AG04450 (cell line): ENCODE data around the gene NOL4L. TPM values are rescaled to one million over a fixed set of nuclear protein-coding genes. Genes with fewer than 3 reads are reported as not detected.

Experiments
- CTCF ChIA-PET: fragments of 300-600, 350-600 bp; formaldehyde crosslinking; extraction: SDS; loops from one replicate; lab custom pipeline; 2022; ENCODE audit warnings: antibody characterized with exemption, inconsistent platforms; lab: Charles Lee
- POLR2A ChIA-PET: fragments of 350-600 bp; formaldehyde crosslinking; extraction: SDS; loops from one replicate; lab custom pipeline; 2021; ENCODE audit warnings: antibody characterized with exemption, inconsistent platforms; lab: Yijun Ruan, JAX
- DNase-seq: peaks from one replicate; pipeline ENCODE4 v3.0.0-alpha.2; 2011; ENCODE audit warnings: low read depth, low spot score
- H3K27ac ChIP-seq: one replicate; pipeline ENCODE4 v1.5.1; 2012; ENCODE audit warnings: low read depth, low read length, control low read depth
- H3K27me3 ChIP-seq: one replicate; pipeline ENCODE4 v1.6.0; 2012; ENCODE audit warnings: low read length; ENCODE audit not compliant: control insufficient read depth, insufficient read depth
- H3K4me3 ChIP-seq: 2 replicates; pipeline ENCODE4 v1.5.1; 2011; ENCODE audit warnings: mild to moderate bottlenecking, low read depth, low read length, control low read depth
- H3K9me3 ChIP-seq: 2 replicates; pipeline ENCODE4 v1.5.1; 2012; ENCODE audit warnings: low read length; ENCODE audit not compliant: control insufficient read depth, insufficient read depth
- polyA plus RNA-seq: library from polyadenylated mRNA; depleted of rRNA; stranded (reverse); fragments of >200 nt; gene quantifications from 2 replicates; pipeline ENCODE4 v1.2.3, GENCODE V29; 2011
- TF ChIP-seq, protein P1 (sequence below): IDR thresholded peaks from 2 replicates; pipeline ENCODE4 v1.5.1; 2011; ENCODE audit warnings: low read depth, low read length, control low read depth, inconsistent platforms

NOL4L gene
- polyA plus RNA-seq, 1 experiment, result 6.7 TPM

DNA sequence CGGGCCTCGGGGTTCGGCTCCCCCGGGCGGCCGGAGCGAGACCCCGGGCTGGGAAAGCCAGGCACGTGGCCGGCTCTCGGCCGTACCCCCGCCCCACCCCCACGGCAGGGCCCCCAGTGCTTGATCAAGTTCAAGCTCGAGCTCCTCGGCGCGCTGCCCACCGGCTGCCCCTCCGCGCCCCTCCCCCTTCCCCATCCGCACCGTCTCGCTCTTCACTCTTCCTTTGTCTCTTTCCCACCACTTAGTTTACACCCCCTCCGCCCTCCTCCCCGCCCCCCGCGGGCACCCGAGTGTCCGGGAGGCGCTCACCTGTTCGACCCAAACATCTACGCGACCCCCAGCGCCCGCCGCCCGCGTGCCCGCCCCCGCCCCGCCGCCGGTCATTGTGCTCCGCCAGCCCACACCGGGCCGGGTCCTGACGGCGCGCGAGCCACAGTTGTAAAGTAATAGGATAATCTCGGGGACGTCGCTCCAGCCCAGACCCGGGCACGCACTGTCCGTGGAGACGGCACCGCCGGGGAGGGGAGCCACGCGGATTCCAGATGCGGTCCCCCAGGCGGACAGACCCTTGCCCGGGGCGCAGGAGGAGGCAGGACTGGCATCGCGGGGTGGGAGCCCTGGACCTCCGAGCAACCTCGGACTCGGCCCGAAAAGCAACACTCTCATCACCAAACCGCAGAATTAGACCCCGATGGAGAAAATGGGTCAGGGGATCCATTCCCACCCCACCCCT, 100.7 kb downstream of the NOL4L start:
- peak overlapping the region; percentile 61 for H3K27ac ChIP-seq
- ChIA-PET POLR2A (interaction anchor here (0.6 to 2.1 kb wide), 3 partner anchors 9 to 361 kb away, joined by 6 to 14 read pairs (median 10); no protein-coding TSS in a partner anchor), CTCF (interaction anchor here (0.5 to 2.5 kb wide), 13 partner anchors 10 to 727 kb away, joined by 3 to 15 read pairs (median 4); no protein-coding TSS in a partner anchor)
- H3K4me3 ChIP-seq, result peak overlapping the region; percentile 69
- H3K9me3 ChIP-seq, result no peaks in the 10 kb centered on the region; the same call in none of the 2 replicates
- peaks cover 2% of the 10 kb centered on the region for H3K27me3 ChIP-seq
- TF ChIP-seq, protein P1, sequence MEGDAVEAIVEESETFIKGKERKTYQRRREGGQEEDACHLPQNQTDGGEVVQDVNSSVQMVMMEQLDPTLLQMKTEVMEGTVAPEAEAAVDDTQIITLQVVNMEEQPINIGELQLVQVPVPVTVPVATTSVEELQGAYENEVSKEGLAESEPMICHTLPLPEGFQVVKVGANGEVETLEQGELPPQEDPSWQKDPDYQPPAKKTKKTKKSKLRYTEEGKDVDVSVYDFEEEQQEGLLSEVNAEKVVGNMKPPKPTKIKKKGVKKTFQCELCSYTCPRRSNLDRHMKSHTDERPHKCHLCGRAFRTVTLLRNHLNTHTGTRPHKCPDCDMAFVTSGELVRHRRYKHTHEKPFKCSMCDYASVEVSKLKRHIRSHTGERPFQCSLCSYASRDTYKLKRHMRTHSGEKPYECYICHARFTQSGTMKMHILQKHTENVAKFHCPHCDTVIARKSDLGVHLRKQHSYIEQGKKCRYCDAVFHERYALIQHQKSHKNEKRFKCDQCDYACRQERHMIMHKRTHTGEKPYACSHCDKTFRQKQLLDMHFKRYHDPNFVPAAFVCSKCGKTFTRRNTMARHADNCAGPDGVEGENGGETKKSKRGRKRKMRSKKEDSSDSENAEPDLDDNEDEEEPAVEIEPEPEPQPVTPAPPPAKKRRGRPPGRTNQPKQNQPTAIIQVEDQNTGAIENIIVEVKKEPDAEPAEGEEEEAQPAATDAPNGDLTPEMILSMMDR, result no peak
- no peak for DNase-seq

DNA sequence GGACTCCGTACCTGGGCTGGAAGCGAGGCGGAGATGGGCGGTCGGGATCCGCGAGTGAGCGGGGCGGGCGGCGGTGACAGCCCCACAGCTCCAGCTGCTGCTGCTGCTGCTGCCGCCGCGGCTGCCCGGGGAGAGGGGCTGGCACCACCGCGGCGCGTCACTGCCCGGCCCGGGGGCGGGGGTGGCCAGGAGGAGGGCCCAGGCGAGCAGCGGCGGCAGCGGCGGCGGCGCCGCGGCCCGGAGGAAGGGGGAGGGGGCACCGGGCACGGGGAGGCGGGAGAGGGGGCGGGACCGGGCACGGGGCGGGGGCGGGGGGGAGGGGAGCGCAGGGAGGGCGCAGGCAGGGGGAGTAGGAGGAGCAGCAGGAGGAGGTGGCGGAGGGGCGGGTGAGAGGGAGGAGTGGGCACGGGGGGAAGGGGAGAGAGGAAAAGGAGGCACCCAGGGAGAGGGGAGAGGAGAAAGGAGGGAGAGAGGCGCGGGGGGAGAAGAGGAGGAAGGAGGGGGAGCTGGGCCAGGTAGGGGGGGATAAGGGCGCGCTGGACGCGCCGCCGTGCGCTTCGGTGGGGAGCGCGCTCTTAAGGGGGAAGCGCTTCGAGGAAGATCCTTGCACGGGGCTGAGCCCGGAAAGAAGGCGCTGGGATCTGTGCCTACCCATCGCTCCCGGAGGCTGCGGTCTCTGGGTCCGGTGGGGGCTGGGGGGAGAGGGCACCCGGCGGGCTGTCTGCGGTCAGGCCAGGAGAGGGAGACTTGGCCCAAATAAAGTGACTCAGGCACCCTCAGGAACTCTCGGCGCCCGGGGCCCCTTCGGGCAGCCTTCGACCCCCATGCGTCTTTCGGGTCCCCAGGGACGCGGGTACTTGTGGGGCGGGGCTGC, 101.5 kb downstream of the NOL4L start:
- DNase-seq, result no peak
- TF ChIP-seq, protein P1, result no peak
- Histone ChIP-seq H3K27ac (peak overlapping the region; percentile 31), H3K4me3 (peak overlapping the region; percentile 72), H3K27me3 (peaks cover 2% of the 10 kb centered on the region), H3K9me3 (no peaks in the 10 kb centered on the region; the same call in none of the 2 replicates)
- CTCF ChIA-PET, result interaction anchor here (0.5 to 2.5 kb wide), 3 partner anchors 26 to 169 kb away, joined by 3 to 14 read pairs (median 4); no protein-coding TSS in a partner anchor
- POLR2A ChIA-PET, result interaction anchor here (0.6 to 2.1 kb wide), 2 partner anchors 8 to 224 kb away, joined by 6 to 14 read pairs; no protein-coding TSS in a partner anchor

DNA sequence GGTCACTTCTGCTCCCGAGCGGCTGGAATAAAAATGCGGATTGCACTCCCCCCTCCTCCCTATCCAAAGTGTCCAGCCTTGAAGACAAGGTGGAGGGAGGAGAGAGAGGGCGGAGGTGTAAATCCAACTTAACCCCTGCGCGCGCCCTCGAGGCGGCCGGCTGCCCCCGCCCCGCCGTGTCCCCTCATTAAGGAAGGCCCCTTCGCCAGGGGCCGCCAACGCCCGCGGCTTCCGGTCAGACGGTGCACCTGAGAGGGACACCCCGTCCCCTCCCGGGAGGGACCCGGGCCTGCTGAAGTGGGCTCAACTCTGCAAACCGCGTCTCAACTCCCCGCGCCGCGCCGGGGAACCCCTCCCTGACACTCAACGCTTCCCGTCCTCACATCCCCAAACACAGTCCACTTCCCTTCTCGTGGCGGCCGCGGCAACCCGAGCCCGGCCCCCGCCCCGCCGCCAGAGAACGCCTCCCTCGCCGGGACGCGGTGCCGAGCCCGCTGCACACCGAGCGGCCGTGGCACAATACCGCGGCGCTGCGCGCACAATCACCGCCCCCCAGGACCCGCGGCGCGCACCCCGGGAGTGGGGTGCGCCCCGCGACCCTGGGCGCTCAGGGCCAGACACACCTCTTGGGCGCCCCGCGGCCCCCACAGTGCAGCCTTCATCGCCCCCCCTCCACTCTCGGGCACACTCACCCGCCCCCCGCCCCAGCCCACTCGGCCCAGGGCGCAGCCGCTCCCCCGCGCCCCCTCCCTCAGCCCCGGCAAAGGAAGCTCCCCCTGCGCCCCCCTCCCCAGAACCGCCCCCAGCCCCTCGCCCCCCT, 102.5 kb downstream of the NOL4L start:
- peaks cover 2% of the 10 kb centered on the region for H3K27me3 ChIP-seq
- H3K9me3 ChIP-seq, result no peaks in the 10 kb centered on the region; the same call in 1 of the 2 replicates
- ChIA-PET CTCF (no interaction called here), POLR2A (no interaction called here)
- peak overlapping the region; percentile 72 for H3K4me3 ChIP-seq
- no peak overlapping the region for H3K27ac ChIP-seq
- no peak for DNase-seq
- TF ChIP-seq, protein P1, result no peak

DNA sequence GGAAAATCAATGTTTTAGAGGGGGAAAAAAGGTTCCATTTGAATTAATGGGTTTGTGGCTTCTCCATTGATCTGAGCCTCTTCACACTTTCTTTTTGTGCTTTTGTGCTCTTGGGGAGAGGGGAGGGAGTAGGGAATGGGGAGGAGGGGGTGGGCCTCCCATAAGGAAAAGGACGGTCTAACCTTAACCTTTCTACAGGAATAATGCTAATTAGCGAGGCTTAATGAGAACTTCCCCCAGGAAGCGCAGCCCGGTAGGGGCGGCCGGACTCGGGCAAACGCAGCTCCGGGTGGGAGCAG, 103.0 kb downstream of the NOL4L start:
- Histone ChIP-seq H3K9me3 (no peaks in the 10 kb centered on the region; the same call in 1 of the 2 replicates), H3K4me3 (peak overlapping the region; percentile 72), H3K27ac (no peak overlapping the region), H3K27me3 (peaks cover 2% of the 10 kb centered on the region)
- CTCF ChIA-PET, result no interaction called here
- TF ChIP-seq, protein P1, result no peak
- no peak for DNase-seq
- POLR2A ChIA-PET, result no interaction called here
